Fibroblast of villous mesenchyme (primary cell): Measurements from ENCODE around the gene PRKCH. TPM values are rescaled to one million over a fixed set of nuclear protein-coding genes. Genes with fewer than 3 reads are reported as not detected.

Source experiments
- DNase-seq: peaks from one replicate; pipeline ENCODE4 v3.0.0-alpha.2; 2010; ENCODE audit warnings: low read depth
- H3K4me3 ChIP-seq: 2 replicates; pipeline ENCODE4 v1.5.1; 2011; ENCODE audit warnings: low read depth, mild to moderate bottlenecking, low read length
- total RNA-seq: library from RNA; depleted of rRNA; stranded (reverse); fragments of >200 nt; gene quantifications from 2 replicates; pipeline ENCODE4 v1.2.3, GENCODE V29; 2012
- TF ChIP-seq, protein P1 (sequence below): IDR thresholded peaks from 2 replicates; pipeline ENCODE4 v1.5.1; 2012; ENCODE audit warnings: low read depth, mild to moderate bottlenecking, low read length; ENCODE audit not compliant: insufficient read depth

PRKCH gene
- total RNA-seq, 1 donor, result 2.6 TPM

DNA sequence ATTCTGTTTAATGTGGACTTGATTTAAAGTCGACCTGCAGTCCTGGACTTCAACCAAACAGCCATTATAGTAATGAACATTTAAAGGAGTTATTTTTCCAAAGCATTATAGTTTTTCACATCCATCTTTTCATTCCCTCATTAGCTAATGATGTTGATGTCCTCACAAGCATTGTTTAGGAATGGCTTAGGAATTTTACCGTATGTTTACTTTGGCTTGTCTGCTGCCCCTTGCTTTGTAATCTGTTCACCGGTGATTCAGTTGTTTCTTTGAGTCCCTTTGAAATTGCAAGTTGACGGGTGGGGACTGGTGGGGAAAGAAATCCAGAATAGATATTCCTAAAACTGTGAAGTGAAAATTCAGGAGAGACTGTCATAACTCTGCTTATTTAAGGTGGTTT is 25.4 kb downstream of the PRKCH start:
- H3K4me3 ChIP-seq, result no peak overlapping the region
- no peak for DNase-seq
- TF ChIP-seq, protein P1, sequence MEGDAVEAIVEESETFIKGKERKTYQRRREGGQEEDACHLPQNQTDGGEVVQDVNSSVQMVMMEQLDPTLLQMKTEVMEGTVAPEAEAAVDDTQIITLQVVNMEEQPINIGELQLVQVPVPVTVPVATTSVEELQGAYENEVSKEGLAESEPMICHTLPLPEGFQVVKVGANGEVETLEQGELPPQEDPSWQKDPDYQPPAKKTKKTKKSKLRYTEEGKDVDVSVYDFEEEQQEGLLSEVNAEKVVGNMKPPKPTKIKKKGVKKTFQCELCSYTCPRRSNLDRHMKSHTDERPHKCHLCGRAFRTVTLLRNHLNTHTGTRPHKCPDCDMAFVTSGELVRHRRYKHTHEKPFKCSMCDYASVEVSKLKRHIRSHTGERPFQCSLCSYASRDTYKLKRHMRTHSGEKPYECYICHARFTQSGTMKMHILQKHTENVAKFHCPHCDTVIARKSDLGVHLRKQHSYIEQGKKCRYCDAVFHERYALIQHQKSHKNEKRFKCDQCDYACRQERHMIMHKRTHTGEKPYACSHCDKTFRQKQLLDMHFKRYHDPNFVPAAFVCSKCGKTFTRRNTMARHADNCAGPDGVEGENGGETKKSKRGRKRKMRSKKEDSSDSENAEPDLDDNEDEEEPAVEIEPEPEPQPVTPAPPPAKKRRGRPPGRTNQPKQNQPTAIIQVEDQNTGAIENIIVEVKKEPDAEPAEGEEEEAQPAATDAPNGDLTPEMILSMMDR, result no peak

DNA sequence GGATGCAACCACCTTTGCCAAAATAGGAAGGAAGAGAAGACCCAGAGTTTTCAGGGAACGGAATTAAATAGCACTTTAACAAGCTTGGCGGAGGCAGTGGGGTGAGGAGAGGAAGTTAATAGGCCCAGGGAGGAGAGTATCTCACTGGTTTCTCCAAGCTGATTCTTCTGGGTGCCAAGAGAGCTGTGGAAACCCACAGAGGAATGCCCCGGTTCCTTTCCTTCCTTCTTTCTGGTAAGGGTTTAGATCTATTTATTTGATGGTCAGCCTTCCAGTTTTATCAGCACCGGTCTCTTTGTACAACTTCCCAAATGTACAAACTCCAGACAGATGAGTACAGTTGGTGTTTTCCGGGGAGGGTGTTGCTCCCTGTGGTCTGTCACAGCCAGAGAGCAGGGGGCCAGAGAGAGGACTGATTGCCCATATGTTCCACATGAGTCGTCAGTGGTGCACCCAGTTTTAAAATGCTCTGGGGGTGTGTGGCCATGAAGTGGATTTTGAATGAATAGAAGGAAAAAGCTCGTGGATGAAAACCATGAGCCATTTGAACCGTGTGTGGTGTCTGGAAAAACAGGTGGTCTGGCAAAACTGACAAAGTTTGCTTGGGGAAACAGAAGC is 26.6 kb downstream of the PRKCH start:
- DNase-seq, result no peak
- no peak overlapping the region for H3K4me3 ChIP-seq
- TF ChIP-seq, protein P1, result no peak

DNA sequence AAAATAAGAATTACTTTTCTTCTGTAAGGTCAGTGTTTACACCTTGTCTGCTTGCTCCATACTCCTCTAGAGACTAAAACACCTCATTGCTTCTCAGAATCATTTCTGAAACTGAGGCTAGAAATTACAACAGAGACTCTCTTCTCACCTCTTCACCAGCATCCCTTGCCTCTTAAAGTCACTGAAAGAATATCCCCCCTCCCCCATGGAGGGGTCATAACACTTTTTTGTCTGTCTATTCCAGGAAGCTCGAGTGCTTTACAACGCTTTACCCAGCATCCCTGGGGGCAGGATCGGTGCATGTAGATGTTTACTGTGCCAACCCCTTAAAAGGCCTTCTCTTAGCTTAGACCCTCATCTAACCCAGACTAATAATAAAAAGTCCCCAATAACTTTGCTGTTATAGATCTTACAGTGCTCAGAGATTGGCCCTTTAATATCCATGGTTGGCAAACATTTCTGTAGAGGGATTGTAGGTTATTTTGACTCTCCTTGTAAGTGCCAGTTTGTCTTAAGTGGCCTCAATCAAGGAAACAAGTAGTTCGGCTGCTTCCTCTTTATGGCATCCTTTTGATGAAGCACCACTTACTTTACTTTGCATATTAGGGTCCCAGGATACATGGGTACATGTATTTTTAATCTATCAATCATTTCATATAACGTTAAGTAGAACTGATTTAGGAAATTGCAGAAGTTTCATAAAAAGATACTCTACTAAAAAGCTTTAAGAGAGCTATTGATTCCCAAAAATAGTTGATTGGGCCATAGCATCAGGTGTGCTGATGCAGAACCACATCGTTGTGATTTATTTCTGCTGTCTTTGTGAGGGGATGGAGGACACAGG is 29.3 kb downstream of the PRKCH start:
- TF ChIP-seq, protein P1, result no peak
- DNase-seq, result no peak
- H3K4me3 ChIP-seq, result no peak overlapping the region

DNA sequence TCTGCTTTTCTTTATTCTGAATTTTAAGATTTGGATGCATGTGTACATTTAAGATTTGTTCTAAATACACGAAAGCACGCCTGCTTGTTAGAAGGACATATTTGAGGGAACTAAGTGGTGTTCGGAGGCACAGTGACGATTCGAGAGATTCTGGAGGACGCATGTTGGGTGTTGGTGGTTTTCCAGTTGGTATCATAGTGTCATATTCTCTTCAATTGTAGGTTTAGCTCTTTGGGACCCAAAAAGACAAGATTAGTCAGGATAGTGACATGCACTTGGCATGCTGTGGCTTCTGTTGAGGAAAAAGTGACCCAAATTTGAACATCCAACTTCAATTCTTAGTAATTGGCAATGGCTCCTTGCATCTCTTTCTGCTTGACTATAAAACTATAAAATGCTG is 30.1 kb downstream of the PRKCH start:
- no peak for DNase-seq
- no peak overlapping the region for H3K4me3 ChIP-seq
- TF ChIP-seq, protein P1, result no peak

DNA sequence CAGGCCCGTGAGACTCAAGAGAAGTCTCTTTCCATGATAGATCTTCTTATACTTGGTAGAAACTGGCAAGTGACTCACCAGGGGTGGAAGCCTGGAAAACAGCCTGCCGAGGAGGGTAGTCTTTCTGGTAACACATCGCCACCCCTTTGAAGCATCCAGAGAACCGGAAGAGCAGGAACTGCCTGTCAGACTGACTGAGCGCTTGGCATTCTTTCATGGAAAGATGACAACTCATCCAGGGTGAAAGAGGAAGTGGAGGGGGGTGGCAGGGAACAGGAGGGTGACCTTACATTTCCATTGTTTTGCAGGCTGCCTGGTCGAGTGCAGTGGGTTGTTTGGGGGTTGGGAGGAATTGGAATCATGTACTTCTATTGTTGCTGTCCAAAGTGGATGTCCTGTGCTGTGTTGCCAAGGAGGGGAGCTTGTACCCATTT is 34.5 kb downstream of the PRKCH start:
- no peak for DNase-seq
- H3K4me3 ChIP-seq, result no peak overlapping the region

DNA sequence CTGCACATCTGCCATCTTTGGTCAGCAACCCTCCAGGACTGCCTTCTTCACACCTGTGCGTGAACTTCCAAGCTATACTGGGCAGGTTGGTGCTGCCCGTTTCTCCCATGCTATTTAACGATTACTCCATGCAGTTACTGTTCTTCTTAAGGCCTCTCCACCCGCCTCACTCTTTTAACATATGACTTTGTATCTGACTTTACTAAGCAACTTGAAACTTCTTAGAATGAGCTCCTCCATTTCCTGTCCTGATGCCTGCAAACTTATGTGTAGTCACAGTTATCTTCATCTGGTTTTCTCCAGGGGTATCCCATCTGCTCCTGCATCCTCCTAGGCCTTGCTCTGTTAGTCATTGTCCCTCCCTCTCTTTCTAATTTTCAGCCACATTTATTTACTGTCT is 35.7 kb downstream of the PRKCH start:
- TF ChIP-seq, protein P1, result no peak
- H3K4me3 ChIP-seq, result no peak overlapping the region
- DNase-seq, result no peak

More for the DNA sequence above, 34.5 kb downstream of the PRKCH start:
- TF ChIP-seq, protein P1, result no peak
